Ramos (cell line): ENCODE results near the gene CACNB4.

Experiments
- in situ Hi-C: fragments of 300-500 bp; cut with MboI; formaldehyde crosslinking; loops from one replicate; pipeline ENCODE4 v1.14.3; 2022; ENCODE audit warnings: low sequenced_read_pairs; ENCODE audit not compliant: unreplicated experiment

The CACNB4 gene

GRCh38 chr2:152055366-152056108 is 43.3 kb downstream of the CACNB4 start:
- in situ Hi-C loops = no loop called here

- in situ Hi-C loops = no loop called here
Measured at GRCh38 chr2:152054593-152054992, 44.3 kb downstream of the CACNB4 start.

- in situ Hi-C loops = no loop called here
Measured at GRCh38 chr2:152051436-152051835, 47.4 kb downstream of the CACNB4 start.

GRCh38 chr2:152050915-152051314 is 47.9 kb downstream of the CACNB4 start:
- in situ Hi-C loops = no loop called here

- in situ Hi-C loops = no loop called here
Measured at GRCh38 chr2:152050341-152050740, 48.5 kb downstream of the CACNB4 start.

- in situ Hi-C loops = no loop called here
Measured at GRCh38 chr2:152049541-152049940, 49.3 kb downstream of the CACNB4 start.

- in situ Hi-C loops = no loop called here
Measured at GRCh38 chr2:152047824-152048471, 50.9 kb downstream of the CACNB4 start.

- in situ Hi-C loops = no loop called here
Measured at GRCh38 chr2:152046940-152047339, 51.9 kb downstream of the CACNB4 start.

GRCh38 chr2:152042636-152043615 is 55.9 kb downstream of the CACNB4 start:
- in situ Hi-C loops = no loop called here

GRCh38 chr2:152038441-152038958 is 60.3 kb downstream of the CACNB4 start:
- in situ Hi-C loops = loop anchor here (10.0 kb wide), 2 partner anchors 596 to 1486 kb away; no protein-coding TSS in a partner anchor

GRCh38 chr2:152037743-152038435 is 61.0 kb downstream of the CACNB4 start:
- in situ Hi-C loops = loop anchor here (10.0 kb wide), 2 partner anchors 597 to 1487 kb away; no protein-coding TSS in a partner anchor

GRCh38 chr2:152036611-152037469 is 62.0 kb downstream of the CACNB4 start:
- in situ Hi-C loops = loop anchor here (10.0 kb wide), 2 partner anchors 598 to 1488 kb away; no protein-coding TSS in a partner anchor

GRCh38 chr2:152034257-152034801 is 64.5 kb downstream of the CACNB4 start:
- in situ Hi-C loops = loop anchor here (10.0 kb wide), 2 partner anchors 600 to 1490 kb away; no protein-coding TSS in a partner anchor

GRCh38 chr2:152033011-152033925 is 65.6 kb downstream of the CACNB4 start:
- in situ Hi-C loops = loop anchor here (10.0 kb wide), 2 partner anchors 602 to 1492 kb away; no protein-coding TSS in a partner anchor

- in situ Hi-C loops = loop anchor here (10.0 kb wide), 2 partner anchors 603 to 1493 kb away; no protein-coding TSS in a partner anchor
Measured at GRCh38 chr2:152031747-152032306, 67.0 kb downstream of the CACNB4 start.

GRCh38 chr2:152030596-152031328 is 68.1 kb downstream of the CACNB4 start:
- in situ Hi-C loops = loop anchor here (10.0 kb wide), 2 partner anchors 604 to 1494 kb away; no protein-coding TSS in a partner anchor
